Measurements from ENCODE around the gene SIKE1. TPM values are rescaled to one million over a fixed set of nuclear protein-coding genes. Genes with fewer than 3 reads are reported as not detected.

The SIKE1 gene
- total RNA-seq, 1 experiment from 2014 or later, result 104 TPM

- ATAC-seq, result no peak; the same call in 1 of the 2 replicates
- BruUV-seq (replicated peaks), result no TSS peak
- Histone ChIP-seq H3K9me2 (replicated peaks; ENCODE audit: low read length) (no peaks in the 10 kb centered on the region), H2AFZ (ENCODE audit: low read length) (no peak overlapping the region), H3K27me3 (ENCODE audit: low read length) (no peaks in the 10 kb centered on the region), H3K79me2 (ENCODE audit: low read length) (peaks cover 100% of the 10 kb centered on the region), H3K4me3 (ENCODE audit: low read length) (no peak overlapping the region), H3F3A (ENCODE audit: low read length, unreplicated experiment) (no peaks in the 10 kb centered on the region), H4K20me1 (ENCODE audit: low read length) (peaks cover 89% of the 10 kb centered on the region), H3K9me3 (ENCODE audit: low read length) (no peaks in the 10 kb centered on the region), H3K9ac (ENCODE audit: low read length) (no peak overlapping the region), H3K36me3 (ENCODE audit: low read depth, low read length) (peaks cover 52% of the 10 kb centered on the region), H3K4me2 (ENCODE audit: low read length) (no peak overlapping the region), H3K27ac (ENCODE audit: low read length) (no peak overlapping the region), H3K4me1 (ENCODE audit: insufficient read depth, low read length) (peaks cover 13% of the 10 kb centered on the region)
- ChIA-PET CTCF (interaction anchor here (0.6 kb wide), 1 partner anchor 100 kb away, joined by 4 read pairs; no protein-coding TSS in a partner anchor), POLR2A (ENCODE audit: unreplicated experiment) (no interaction called here)
- no peak for DNase-seq
- intact Hi-C loops (cut with micrococcal nuclease), result no loop called here
- TF ChIP-seq EZH2phosphoT487 (IDR thresholded peaks at IDR 0.05; ENCODE audit: borderline replicate concordance, low read length), result no peak
- TF ChIP-seq, protein P1, sequence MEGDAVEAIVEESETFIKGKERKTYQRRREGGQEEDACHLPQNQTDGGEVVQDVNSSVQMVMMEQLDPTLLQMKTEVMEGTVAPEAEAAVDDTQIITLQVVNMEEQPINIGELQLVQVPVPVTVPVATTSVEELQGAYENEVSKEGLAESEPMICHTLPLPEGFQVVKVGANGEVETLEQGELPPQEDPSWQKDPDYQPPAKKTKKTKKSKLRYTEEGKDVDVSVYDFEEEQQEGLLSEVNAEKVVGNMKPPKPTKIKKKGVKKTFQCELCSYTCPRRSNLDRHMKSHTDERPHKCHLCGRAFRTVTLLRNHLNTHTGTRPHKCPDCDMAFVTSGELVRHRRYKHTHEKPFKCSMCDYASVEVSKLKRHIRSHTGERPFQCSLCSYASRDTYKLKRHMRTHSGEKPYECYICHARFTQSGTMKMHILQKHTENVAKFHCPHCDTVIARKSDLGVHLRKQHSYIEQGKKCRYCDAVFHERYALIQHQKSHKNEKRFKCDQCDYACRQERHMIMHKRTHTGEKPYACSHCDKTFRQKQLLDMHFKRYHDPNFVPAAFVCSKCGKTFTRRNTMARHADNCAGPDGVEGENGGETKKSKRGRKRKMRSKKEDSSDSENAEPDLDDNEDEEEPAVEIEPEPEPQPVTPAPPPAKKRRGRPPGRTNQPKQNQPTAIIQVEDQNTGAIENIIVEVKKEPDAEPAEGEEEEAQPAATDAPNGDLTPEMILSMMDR (conservative IDR thresholded peaks at IDR 0.05; ENCODE audit: low read depth, low read length), result no peak
- no peak for TF ChIP-seq EZH2 (IDR thresholded peaks at IDR 0.05; ENCODE audit: low read length, unreplicated experiment)
Observed at GRCh38 chr1:114750780-114751179, 29.7 kb downstream of the SIKE1 start.

GRCh38 chr1:114749835-114750234, 30.6 kb downstream of the SIKE1 start:
- Histone ChIP-seq H3K27me3 (ENCODE audit: low read length) (no peaks in the 10 kb centered on the region), H2AFZ (ENCODE audit: low read length) (no peak overlapping the region), H3K9me3 (ENCODE audit: low read length) (no peaks in the 10 kb centered on the region), H3K27ac (ENCODE audit: low read length) (no peak overlapping the region), H3K9me2 (replicated peaks; ENCODE audit: low read length) (no peaks in the 10 kb centered on the region), H3K9ac (ENCODE audit: low read length) (no peak overlapping the region), H3K4me1 (ENCODE audit: insufficient read depth, low read length) (peaks cover 3% of the 10 kb centered on the region), H4K20me1 (ENCODE audit: low read length) (peaks cover 85% of the 10 kb centered on the region), H3K4me3 (ENCODE audit: low read length) (no peak overlapping the region), H3K4me2 (ENCODE audit: low read length) (no peak overlapping the region), H3K36me3 (ENCODE audit: low read depth, low read length) (peaks cover 52% of the 10 kb centered on the region), H3K79me2 (ENCODE audit: low read length) (peaks cover 100% of the 10 kb centered on the region), H3F3A (ENCODE audit: low read length, unreplicated experiment) (no peaks in the 10 kb centered on the region)
- BruUV-seq (replicated peaks), result no TSS peak
- POLR2A ChIA-PET (ENCODE audit: unreplicated experiment), result no interaction called here
- ATAC-seq (no peak), DNase-seq (no peak)
- intact Hi-C loops (cut with micrococcal nuclease), result no loop called here
- TF ChIP-seq EZH2 (IDR thresholded peaks at IDR 0.05; ENCODE audit: low read length, unreplicated experiment) (no peak), EZH2phosphoT487 (IDR thresholded peaks at IDR 0.05; ENCODE audit: borderline replicate concordance, low read length) (no peak)
- TF ChIP-seq, protein P1 (conservative IDR thresholded peaks at IDR 0.05; ENCODE audit: low read depth, low read length), result no peak
- CTCF ChIA-PET, result no interaction called here

DNA sequence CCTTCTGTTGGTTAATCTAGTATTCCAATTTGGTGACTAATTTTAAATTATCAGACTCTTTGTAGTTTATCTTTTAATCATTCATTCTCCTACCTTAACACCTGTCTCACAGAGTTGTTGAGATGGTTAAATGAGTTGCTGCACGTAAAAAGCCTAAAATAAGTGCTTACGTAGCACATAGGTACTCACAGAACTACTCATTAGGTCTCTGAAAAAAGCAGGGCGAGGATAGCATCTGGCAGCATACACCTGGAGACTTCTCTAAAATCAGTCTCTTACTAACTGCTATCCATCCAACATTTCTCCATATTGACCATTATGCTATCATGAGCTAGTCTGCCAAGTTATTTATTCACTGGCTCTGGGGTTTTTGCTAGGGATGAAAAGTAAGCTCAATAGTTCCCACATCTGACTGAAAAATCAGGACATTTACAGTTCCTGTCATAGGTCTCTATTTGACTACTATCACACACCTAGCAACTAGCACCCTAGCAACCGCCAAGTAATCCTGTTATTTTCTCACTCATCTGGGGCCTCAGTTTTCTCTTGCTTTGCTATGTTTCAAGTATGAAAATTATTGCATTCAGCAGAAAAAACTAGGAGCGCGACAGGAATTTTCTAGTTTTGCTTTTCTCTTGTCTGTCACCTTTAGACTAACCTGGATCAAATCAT, 33.9 kb downstream of the SIKE1 start:
- ChIA-PET POLR2A (ENCODE audit: unreplicated experiment) (no interaction called here), CTCF (no interaction called here)
- Histone ChIP-seq H3K9me3 (ENCODE audit: low read length) (no peaks in the 10 kb centered on the region), H3F3A (ENCODE audit: low read length, unreplicated experiment) (no peaks in the 10 kb centered on the region), H3K27me3 (ENCODE audit: low read length) (no peaks in the 10 kb centered on the region), H4K20me1 (ENCODE audit: low read length) (peaks cover 77% of the 10 kb centered on the region), H3K9ac (ENCODE audit: low read length) (no peak overlapping the region), H3K9me2 (replicated peaks; ENCODE audit: low read length) (no peaks in the 10 kb centered on the region), H3K4me1 (ENCODE audit: insufficient read depth, low read length) (no peaks in the 10 kb centered on the region), H3K4me2 (ENCODE audit: low read length) (no peak overlapping the region), H3K36me3 (ENCODE audit: low read depth, low read length) (peaks cover 72% of the 10 kb centered on the region), H3K79me2 (ENCODE audit: low read length) (peaks cover 100% of the 10 kb centered on the region), H3K27ac (ENCODE audit: low read length) (no peak overlapping the region), H3K4me3 (ENCODE audit: low read length) (no peak overlapping the region), H2AFZ (ENCODE audit: low read length) (no peak overlapping the region)
- BruUV-seq (replicated peaks), result no TSS peak
- intact Hi-C loops (cut with micrococcal nuclease), result no loop called here
- ATAC-seq, result no peak
- TF ChIP-seq EZH2phosphoT487 (IDR thresholded peaks at IDR 0.05; ENCODE audit: borderline replicate concordance, low read length) (no peak), EZH2 (IDR thresholded peaks at IDR 0.05; ENCODE audit: low read length, unreplicated experiment) (no peak)
- TF ChIP-seq, protein P1 (conservative IDR thresholded peaks at IDR 0.05; ENCODE audit: low read depth, low read length), result no peak
- no peak for DNase-seq

Data from PC-3 (cell line).